ENCODE measurements around the gene PFKFB2. TPM values are rescaled to one million over a fixed set of nuclear protein-coding genes. Genes with fewer than 3 reads are reported as not detected.

The PFKFB2 gene
- total RNA-seq, 4 donors from 2014 or later = 3.7 to 5.3 (median 4.1) TPM

DNA sequence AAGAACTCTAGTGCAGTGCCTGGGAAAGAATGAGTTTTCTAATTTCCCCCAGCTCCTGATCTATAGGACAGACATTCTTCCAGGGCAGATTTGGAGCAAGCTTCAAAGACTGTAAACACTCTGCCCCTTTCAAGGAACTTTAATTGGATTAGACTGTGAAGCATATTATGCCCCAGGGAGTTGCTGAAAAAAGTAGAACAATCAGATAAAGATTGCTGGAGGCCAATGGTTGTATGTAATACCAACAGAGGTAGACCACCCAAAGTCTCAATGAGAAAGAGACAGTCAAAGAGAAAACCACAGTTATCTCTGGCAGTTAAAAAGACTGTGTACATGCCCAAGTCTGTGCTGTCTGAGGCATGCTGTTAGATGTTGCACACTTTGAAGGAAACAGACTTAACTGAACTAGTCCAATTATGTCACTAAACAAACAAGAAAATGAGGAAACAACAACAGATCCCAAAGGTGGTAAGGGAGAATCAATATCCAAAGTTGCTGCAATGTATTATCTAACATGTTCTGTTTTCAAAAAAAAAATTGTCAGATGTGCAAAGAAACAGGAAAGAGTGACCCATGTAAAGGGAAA is 75.4 kb downstream of the PFKFB2 start:
- intact Hi-C loops (cut with DNase I) = no loop called here
- no peak overlapping the region for H3K4me3 ChIP-seq
- H3K27me3 ChIP-seq = no peaks in the 10 kb centered on the region
- no peaks in the 10 kb centered on the region for H3K36me3 ChIP-seq
- DNase-seq (ENCODE audit: extremely low spot score) = no peak
- TF ChIP-seq POLR2A (IDR thresholded peaks at IDR 0.05; ENCODE audit: low read depth) (no peak), EP300 (IDR thresholded peaks at IDR 0.05) (no peak), POLR2AphosphoS5 (IDR thresholded peaks at IDR 0.05) (no peak)
- TF ChIP-seq, protein P1, sequence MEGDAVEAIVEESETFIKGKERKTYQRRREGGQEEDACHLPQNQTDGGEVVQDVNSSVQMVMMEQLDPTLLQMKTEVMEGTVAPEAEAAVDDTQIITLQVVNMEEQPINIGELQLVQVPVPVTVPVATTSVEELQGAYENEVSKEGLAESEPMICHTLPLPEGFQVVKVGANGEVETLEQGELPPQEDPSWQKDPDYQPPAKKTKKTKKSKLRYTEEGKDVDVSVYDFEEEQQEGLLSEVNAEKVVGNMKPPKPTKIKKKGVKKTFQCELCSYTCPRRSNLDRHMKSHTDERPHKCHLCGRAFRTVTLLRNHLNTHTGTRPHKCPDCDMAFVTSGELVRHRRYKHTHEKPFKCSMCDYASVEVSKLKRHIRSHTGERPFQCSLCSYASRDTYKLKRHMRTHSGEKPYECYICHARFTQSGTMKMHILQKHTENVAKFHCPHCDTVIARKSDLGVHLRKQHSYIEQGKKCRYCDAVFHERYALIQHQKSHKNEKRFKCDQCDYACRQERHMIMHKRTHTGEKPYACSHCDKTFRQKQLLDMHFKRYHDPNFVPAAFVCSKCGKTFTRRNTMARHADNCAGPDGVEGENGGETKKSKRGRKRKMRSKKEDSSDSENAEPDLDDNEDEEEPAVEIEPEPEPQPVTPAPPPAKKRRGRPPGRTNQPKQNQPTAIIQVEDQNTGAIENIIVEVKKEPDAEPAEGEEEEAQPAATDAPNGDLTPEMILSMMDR (IDR thresholded peaks at IDR 0.05) = no peak
- H3K27ac ChIP-seq (replicated peaks in 1 of 4) = no peak overlapping the region
- peaks cover 4 to 38% (median 27%) of the 10 kb centered on the region in 4 donors for H3K9me3 ChIP-seq
- H3K4me1 ChIP-seq = no peaks in the 10 kb centered on the region

DNA sequence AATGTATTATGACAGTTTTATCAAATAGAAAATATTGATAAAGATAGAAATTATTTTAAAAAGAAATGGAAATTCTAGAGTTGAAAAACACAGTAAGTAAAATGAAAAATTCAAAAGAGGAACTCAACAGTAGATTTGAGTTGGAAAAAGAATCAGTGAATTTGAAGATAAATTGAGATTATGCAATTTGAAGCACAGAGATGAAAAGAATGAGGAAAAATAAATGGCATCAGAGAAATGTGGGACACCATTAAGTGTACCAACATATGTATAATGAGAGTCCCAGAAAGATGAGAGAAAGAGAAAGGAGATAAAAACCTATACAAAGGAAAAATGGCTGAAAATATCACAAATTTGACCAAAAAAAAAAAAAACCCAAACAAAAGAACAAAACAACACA is 76.0 kb downstream of the PFKFB2 start:
- Histone ChIP-seq H3K4me1 (no peaks in the 10 kb centered on the region), H3K4me3 (no peak overlapping the region), H3K27me3 (no peaks in the 10 kb centered on the region), H3K9me3 (peaks cover 4 to 38% (median 27%) of the 10 kb centered on the region in 4 donors), H3K36me3 (no peaks in the 10 kb centered on the region), H3K27ac (replicated peaks in 1 of 4) (no peak overlapping the region)
- no peak for DNase-seq (ENCODE audit: extremely low spot score)
- intact Hi-C loops (cut with DNase I) = no loop called here
- TF ChIP-seq EP300 (IDR thresholded peaks at IDR 0.05) = no peak
- TF ChIP-seq, protein P1 (IDR thresholded peaks at IDR 0.05) = no peak
- no peak for TF ChIP-seq POLR2A (IDR thresholded peaks at IDR 0.05; ENCODE audit: low read depth)
- TF ChIP-seq POLR2AphosphoS5 (IDR thresholded peaks at IDR 0.05) = no peak

Other genes starting within 250 kb of the PFKFB2 start
- gene IL20, start 187.7 kb upstream of the PFKFB2 start, total RNA-seq = not detected
- 1 to 10 TPM in 1 of 4 donors, not detected in 3; 1.7 TPM for gene IL24, start 155.8 kb upstream of the PFKFB2 start, total RNA-seq
- 1 to 10 TPM in 3 of 4 donors, not detected in 1; 2.5 to 3.3 (median 3.2) TPM for gene FCMR, start 131.3 kb upstream of the PFKFB2 start, total RNA-seq
- gene PIGR, start 106.8 kb upstream of the PFKFB2 start, total RNA-seq = 1 to 10 TPM in 2 of 4 donors, under 1 TPM in 1, not detected in 1; 0.42 to 4.2 (median 1.1) TPM
- not detected for gene FCAMR, start 82.8 kb upstream of the PFKFB2 start, total RNA-seq
- under 1 TPM; under 0.01 to 0.32 (median 0.17) TPM for gene C1orf116, start 20.5 kb upstream of the PFKFB2 start, total RNA-seq
- gene YOD1, start 2.1 kb upstream of the PFKFB2 start, total RNA-seq = 1 to 10 TPM; 6.3 to 8.5 (median 7.2) TPM
- 1 to 10 TPM in 1 of 4 donors, under 1 TPM in 2, not detected in 1; 0.34 to 1.7 (median 0.50) TPM for gene C4BPB, start 35.6 kb downstream of the PFKFB2 start, total RNA-seq
- gene C4BPA, start 51.0 kb downstream of the PFKFB2 start, total RNA-seq = under 1 TPM in 2 of 4 donors, not detected in 2; under 0.01 to 0.52 TPM

All from esophagus muscularis mucosa (tissue), 4 donors.